Measurements from ENCODE around the gene EMILIN3. TPM values are rescaled to one million over a fixed set of nuclear protein-coding genes. Genes with fewer than 3 reads are reported as not detected.

Gene EMILIN3
- total and polyA plus RNA-seq, 2 of the 4 experiments (the other 2 are of a cell fraction): under 0.01 to 0.07 TPM

DNA sequence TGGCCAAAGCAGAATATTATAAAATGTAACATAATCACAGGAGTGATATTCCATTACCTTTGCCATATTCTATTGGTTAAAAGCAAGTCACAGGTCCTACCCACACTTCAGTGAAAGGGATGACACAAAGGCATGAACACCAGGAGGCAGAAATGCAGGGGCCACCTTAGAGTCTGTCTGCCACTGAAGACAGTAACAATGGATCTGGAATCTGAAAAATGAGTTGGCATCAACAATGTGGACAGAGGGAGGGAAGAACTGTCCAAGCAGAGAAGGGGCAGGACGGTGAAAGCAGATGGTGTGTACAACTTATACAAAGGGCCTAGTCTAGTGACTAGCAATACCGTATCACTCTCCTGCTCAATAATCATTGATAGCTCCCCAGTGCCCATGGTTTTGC lies 32.6 kb downstream of the EMILIN3 start:
- Histone ChIP-seq H3K27ac (ENCODE audit: insufficient read depth, low read length) (peak overlapping the region; percentile 73; the same call in 1 of the 2 replicates), H2AFZ (replicated peaks; ENCODE audit: low read length, poor library complexity) (peak overlapping the region; percentile 92), H3K4ac (ENCODE audit: low read depth, low read length) (peak overlapping the region; percentile 85), H3K4me3 (ENCODE audit: insufficient read depth, low read depth, low read length) (no peak overlapping the region), H3K14ac (replicated peaks; ENCODE audit: low read depth, low read length) (peak overlapping the region; percentile 79), H4K91ac (ENCODE audit: insufficient read depth, low read depth, low read length) (peak overlapping the region; percentile 73), H3K9me1 (ENCODE audit: insufficient read depth, low read length) (peaks cover 14% of the 10 kb centered on the region), H3K27me3 (ENCODE audit: control insufficient read depth, insufficient read depth, low read length) (no peaks in the 10 kb centered on the region), H2AK9ac (replicated peaks; ENCODE audit: low read depth, low read length, poor library complexity) (peak overlapping the region; percentile 93), H3K9ac (ENCODE audit: low read depth, low read length) (no peak overlapping the region), H2BK120ac (ENCODE audit: low read depth, low read length) (peak overlapping the region; percentile 59), H2BK20ac (ENCODE audit: low read depth, low read length) (peak overlapping the region; percentile 92), H3K9me3 (ENCODE audit: control insufficient read depth, insufficient read depth, low read length) (no peaks in the 10 kb centered on the region), H3K4me1 (ENCODE audit: control insufficient read depth, insufficient read depth, low read length) (peaks cover 26% of the 10 kb centered on the region), H2BK15ac (ENCODE audit: low read depth, low read length) (peak overlapping the region; percentile 82; the same call in 2 of the 3 replicates), H2AK5ac (ENCODE audit: low read depth, low read length) (peak overlapping the region; percentile 95), H4K20me1 (ENCODE audit: insufficient read depth, low read length) (no peaks in the 10 kb centered on the region), H4K5ac (ENCODE audit: low read depth, low read length) (peak overlapping the region; percentile 86), H3K4me2 (ENCODE audit: low read depth, low read length) (0 out of 2 replicates have a peak overlapping the region, but pooled peaks have one; percentile 4), H3K23ac (ENCODE audit: low read depth, low read length) (peak overlapping the region; percentile 84; the same call in 1 of the 2 replicates), H4K8ac (ENCODE audit: low read depth in 2 of 2, low read length in 2 of 2) (peak overlapping the region; percentile 53 to 78), H3K79me1 (ENCODE audit: low read depth in 1 of 2, low read length in 2 of 2) (peaks cover 0 to 3% of the 10 kb centered on the region in 2 experiments; a peak in 1 of 4 replicates), H3K56ac (ENCODE audit: extremely low read depth, insufficient read depth, low read length) (no peak overlapping the region), H3K18ac (ENCODE audit: low read depth, low read length) (peak overlapping the region; percentile 81), H2BK5ac (ENCODE audit: low read depth, low read length, poor library complexity, severe bottlenecking) (peak overlapping the region; percentile 77), H3K36me3 (ENCODE audit: control insufficient read depth, insufficient read depth, low read length) (no peaks in the 10 kb centered on the region)
- ChIA-PET POLR2A (ENCODE audit: unreplicated experiment) (no interaction called here), CTCF (interaction anchor here (2.4 kb wide), 1 partner anchor 161 kb away, joined by 8 read pairs; no protein-coding TSS in a partner anchor)
- in situ Hi-C loops (cut with MboI; ENCODE audit: low sequenced_read_pairs) (loop anchor here (5.0 kb wide), 1 partner anchor 102 kb away; no protein-coding TSS in a partner anchor), dilution Hi-C loops (cut with HindIII; ENCODE audit: low sequenced_read_pairs, unreplicated experiment) (no loop called here), intact Hi-C loops (cut with micrococcal nuclease) (no loop called here)
- no peak for DNase-seq
- WGBS, 2 experiments (ENCODE audit: extremely low coverage in 2 of 2, insufficient read length in 1 of 2): 80% methylated on average over 1 of the region's 2 CpGs; no CpG with 5 or more reads in 1 of the 2 experiments
- no peak for ATAC-seq (ENCODE audit: low read depth)
- TF ChIP-seq BHLHE40 (IDR thresholded peaks at IDR 0.05; ENCODE audit: low read depth, low read length): no peak
- TF ChIP-seq NFE2L2 (IDR thresholded peaks at IDR 0.05; ENCODE audit: low read depth, low read length): no peak
- TF ChIP-seq POLR2A (IDR thresholded peaks at IDR 0.05; ENCODE audit: low read depth, low read length): no peak
- no peak for TF ChIP-seq CHD1 (IDR thresholded peaks at IDR 0.05; ENCODE audit: low read depth, low read length)
- TF ChIP-seq, protein P1, sequence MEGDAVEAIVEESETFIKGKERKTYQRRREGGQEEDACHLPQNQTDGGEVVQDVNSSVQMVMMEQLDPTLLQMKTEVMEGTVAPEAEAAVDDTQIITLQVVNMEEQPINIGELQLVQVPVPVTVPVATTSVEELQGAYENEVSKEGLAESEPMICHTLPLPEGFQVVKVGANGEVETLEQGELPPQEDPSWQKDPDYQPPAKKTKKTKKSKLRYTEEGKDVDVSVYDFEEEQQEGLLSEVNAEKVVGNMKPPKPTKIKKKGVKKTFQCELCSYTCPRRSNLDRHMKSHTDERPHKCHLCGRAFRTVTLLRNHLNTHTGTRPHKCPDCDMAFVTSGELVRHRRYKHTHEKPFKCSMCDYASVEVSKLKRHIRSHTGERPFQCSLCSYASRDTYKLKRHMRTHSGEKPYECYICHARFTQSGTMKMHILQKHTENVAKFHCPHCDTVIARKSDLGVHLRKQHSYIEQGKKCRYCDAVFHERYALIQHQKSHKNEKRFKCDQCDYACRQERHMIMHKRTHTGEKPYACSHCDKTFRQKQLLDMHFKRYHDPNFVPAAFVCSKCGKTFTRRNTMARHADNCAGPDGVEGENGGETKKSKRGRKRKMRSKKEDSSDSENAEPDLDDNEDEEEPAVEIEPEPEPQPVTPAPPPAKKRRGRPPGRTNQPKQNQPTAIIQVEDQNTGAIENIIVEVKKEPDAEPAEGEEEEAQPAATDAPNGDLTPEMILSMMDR (conservative IDR thresholded peaks at IDR 0.05; ENCODE audit: low read depth, low read length): no peak
- TF ChIP-seq RFX5 (IDR thresholded peaks at IDR 0.05; ENCODE audit: low read depth, low read length): no peak
- no peak for TF ChIP-seq RAD21 (IDR thresholded peaks at IDR 0.05; ENCODE audit: low read length)
- TF ChIP-seq SMC3 (IDR thresholded peaks at IDR 0.05; ENCODE audit: low read depth, low read length): no peak
- TF ChIP-seq MAZ (IDR thresholded peaks at IDR 0.05; ENCODE audit: borderline replicate concordance, low read depth, low read length): no peak
- no peak for TF ChIP-seq MXI1 (IDR thresholded peaks at IDR 0.05; ENCODE audit: borderline replicate concordance, low read depth, low read length)
- TF ChIP-seq, protein P2, sequence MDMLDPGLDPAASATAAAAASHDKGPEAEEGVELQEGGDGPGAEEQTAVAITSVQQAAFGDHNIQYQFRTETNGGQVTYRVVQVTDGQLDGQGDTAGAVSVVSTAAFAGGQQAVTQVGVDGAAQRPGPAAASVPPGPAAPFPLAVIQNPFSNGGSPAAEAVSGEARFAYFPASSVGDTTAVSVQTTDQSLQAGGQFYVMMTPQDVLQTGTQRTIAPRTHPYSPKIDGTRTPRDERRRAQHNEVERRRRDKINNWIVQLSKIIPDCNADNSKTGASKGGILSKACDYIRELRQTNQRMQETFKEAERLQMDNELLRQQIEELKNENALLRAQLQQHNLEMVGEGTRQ (IDR thresholded peaks at IDR 0.05; ENCODE audit: low read depth, low read length): no peak
- no peak for TF ChIP-seq FOS (IDR thresholded peaks at IDR 0.05; ENCODE audit: low read depth, low read length)
- BruUV-seq (replicated peaks): no TSS peak

All from IMR-90 (cell line).